HepG2 (cell line): ENCODE data around the gene C11orf58. TPM values are rescaled to one million over a fixed set of nuclear protein-coding genes. Genes with fewer than 3 reads are reported as not detected.

Experiments used
- ATRX ChIP-seq: sonication (generic); formaldehyde crosslinking; IDR thresholded peaks from 2 replicates; pipeline ENCODE4 v1.4.0; 2020; ENCODE audit warnings: missing genetic modification reagents, borderline replicate concordance
- CHCHD3 ChIP-seq: sonication (generic); formaldehyde crosslinking; IDR thresholded peaks from 2 replicates; pipeline ENCODE4 v1.8.0; 2022; ENCODE audit warnings: mild to moderate bottlenecking, missing genetic modification reagents, moderate library complexity
- ELF3 ChIP-seq: IDR thresholded peaks from 2 replicates; pipeline ENCODE4 v1.6.1; 2016; ENCODE audit warnings: missing genetic modification reagents, missing compliant biosample characterization
- FOXA3 ChIP-seq: IDR thresholded peaks from 2 replicates; pipeline ENCODE4 v1.6.1; 2016; ENCODE audit warnings: missing genetic modification reagents, missing compliant biosample characterization
- GLI4 ChIP-seq: sonication (generic); formaldehyde crosslinking; IDR thresholded peaks from 2 replicates; pipeline ENCODE4 v1.5.1; 2020; ENCODE audit warnings: missing genetic modification reagents, mild to moderate bottlenecking, moderate library complexity, borderline replicate concordance
- GTF3A ChIP-seq: sonication (generic); formaldehyde crosslinking; conservative IDR thresholded peaks from 2 replicates; pipeline ENCODE4 v1.4.0; 2020; ENCODE audit warnings: mild to moderate bottlenecking, missing genetic modification reagents
- HNF4A ChIP-seq: sonication (generic); formaldehyde crosslinking; IDR thresholded peaks from 2 replicates; pipeline ENCODE4 v1.4.0; 2020; ENCODE audit warnings: missing genetic modification reagents
- MEF2D ChIP-seq: sonication (generic); formaldehyde crosslinking; IDR thresholded peaks from 2 replicates; pipeline ENCODE4 v1.5.1; 2020; ENCODE audit warnings: mild to moderate bottlenecking, missing genetic modification reagents
- MEIS2 ChIP-seq: sonication (generic); formaldehyde crosslinking; IDR thresholded peaks from 2 replicates; pipeline ENCODE4 v1.9.0; 2021; ENCODE audit warnings: mild to moderate bottlenecking, missing genetic modification reagents
- NFATC3 ChIP-seq: sonication (generic); formaldehyde crosslinking; IDR thresholded peaks from 2 replicates; pipeline ENCODE4 v1.5.1; 2020; ENCODE audit warnings: mild to moderate bottlenecking, missing genetic modification reagents
- POLR2A ChIP-seq, 2 experiments: IDR thresholded peaks; 2 replicates each; pipeline ENCODE4 v1.6.1; 2011; ENCODE audit warnings: low read depth in 2 of 2, low read length in 2 of 2, mild to moderate bottlenecking in 1 of 2, moderate library complexity in 1 of 2; ENCODE audit not compliant: insufficient read depth in 1 of 2
- PRPF4 ChIP-seq: fragments of 200-400 bp; formaldehyde crosslinking; IDR thresholded peaks from 2 replicates; pipeline ENCODE4 v1.6.1; 2016; ENCODE audit warnings: low read length, low read depth; ENCODE audit not compliant: poor library complexity, severe bottlenecking
- SCMH1 ChIP-seq: sonication (generic); formaldehyde crosslinking; IDR thresholded peaks from 2 replicates; pipeline ENCODE4 v1.9.0; 2021; ENCODE audit warnings: missing genetic modification reagents, mild to moderate bottlenecking, borderline replicate concordance
- TAF15 ChIP-seq: fragments of 200-400 bp; formaldehyde crosslinking; IDR thresholded peaks from one replicate; pipeline ENCODE4 v1.6.1; 2018; ENCODE audit warnings: mild to moderate bottlenecking, low read depth, low read length; ENCODE audit not compliant: poor library complexity, severe bottlenecking
- TRIM24 ChIP-seq: sonication (generic); formaldehyde crosslinking; IDR thresholded peaks from 2 replicates; pipeline ENCODE4 v1.8.0; 2022; ENCODE audit warnings: mild to moderate bottlenecking, missing genetic modification reagents
- ZNF143 ChIP-seq: sonication (generic); formaldehyde crosslinking; IDR thresholded peaks from 2 replicates; pipeline ENCODE4 v1.4.0; 2020; ENCODE audit warnings: missing genetic modification reagents
- ZNF552 ChIP-seq: sonication (generic); formaldehyde crosslinking; IDR thresholded peaks from 2 replicates; pipeline ENCODE4 v1.9.0; 2022; ENCODE audit warnings: missing genetic modification reagents, mild to moderate bottlenecking, borderline replicate concordance
- ZNF569 ChIP-seq: sonication (generic); formaldehyde crosslinking; IDR thresholded peaks from 2 replicates; pipeline ENCODE4 v1.5.0; 2020; ENCODE audit warnings: mild to moderate bottlenecking, missing genetic modification reagents, moderate library complexity, borderline replicate concordance
- ZNF713 ChIP-seq: sonication (generic); formaldehyde crosslinking; IDR thresholded peaks from 2 replicates; pipeline ENCODE4 v1.4.0; 2020; ENCODE audit warnings: mild to moderate bottlenecking, missing genetic modification reagents
- ZNF780A ChIP-seq: sonication (generic); formaldehyde crosslinking; IDR thresholded peaks from 2 replicates; pipeline ENCODE4 v1.8.0; 2022; ENCODE audit warnings: mild to moderate bottlenecking, missing genetic modification reagents, moderate library complexity
- ZNF878 ChIP-seq: sonication (generic); formaldehyde crosslinking; IDR thresholded peaks from 2 replicates; pipeline ENCODE4 v1.8.1; 2023; ENCODE audit warnings: mild to moderate bottlenecking, missing genetic modification reagents, moderate library complexity
- polyA plus RNA-seq, 8 experiments: library from polyadenylated mRNA; depleted of rRNA in 3 of 8; stranded (reverse) in 7 of 8; unstranded in 1 of 8; fragments of >200 nt; fragmentation: Illumina TruSeq in 4 of 8; extraction: Trizol in 4 of 8; gene quantifications; 2 replicates each; pipeline versions ENCODE4 v1.2.1 to v1.2.3, GENCODE V29; 2011 to 2016; ENCODE audit warnings: low read depth in 4 of 8, missing spikeins in 1 of 8, mixed read lengths in 1 of 8; ENCODE audit not compliant: insufficient read depth in 1 of 8
- total RNA-seq, 5 experiments: library from RNA; depleted of rRNA; stranded (reverse); fragments of >200 nt; fragmentation: Illumina TruSeq; extraction: Trizol; gene quantifications; 2 replicates each; pipeline ENCODE4 v1.2.3, GENCODE V29; 2016; ENCODE audit warnings: low read depth in 1 of 5
- TF ChIP-seq, protein P1 (sequence below): sonication (generic); formaldehyde crosslinking; IDR thresholded peaks from 2 replicates; pipeline ENCODE4 v1.4.0; 2020; ENCODE audit warnings: missing genetic modification reagents, borderline replicate concordance
- TF ChIP-seq, protein P2 (sequence below): sonication (generic); formaldehyde crosslinking; IDR thresholded peaks from 2 replicates; pipeline ENCODE4 v1.8.1; 2023; ENCODE audit warnings: mild to moderate bottlenecking, missing genetic modification reagents, borderline replicate concordance
- TF ChIP-seq, protein P3 (sequence below): fragments of 450-650 bp; IDR thresholded peaks from 2 replicates; pipeline ENCODE4 v1.6.1; 2016
- TF ChIP-seq, protein P4 (sequence below): sonication (generic); formaldehyde crosslinking; IDR thresholded peaks from 2 replicates; pipeline ENCODE4 v1.5.0; 2020; ENCODE audit warnings: missing genetic modification reagents

Gene C11orf58
- total and polyA plus RNA-seq, 2 of the 13 experiments (the other 11 are each of a cell fraction or from before 2014, with no cell fraction given) = 83.8 to 167 TPM

DNA sequence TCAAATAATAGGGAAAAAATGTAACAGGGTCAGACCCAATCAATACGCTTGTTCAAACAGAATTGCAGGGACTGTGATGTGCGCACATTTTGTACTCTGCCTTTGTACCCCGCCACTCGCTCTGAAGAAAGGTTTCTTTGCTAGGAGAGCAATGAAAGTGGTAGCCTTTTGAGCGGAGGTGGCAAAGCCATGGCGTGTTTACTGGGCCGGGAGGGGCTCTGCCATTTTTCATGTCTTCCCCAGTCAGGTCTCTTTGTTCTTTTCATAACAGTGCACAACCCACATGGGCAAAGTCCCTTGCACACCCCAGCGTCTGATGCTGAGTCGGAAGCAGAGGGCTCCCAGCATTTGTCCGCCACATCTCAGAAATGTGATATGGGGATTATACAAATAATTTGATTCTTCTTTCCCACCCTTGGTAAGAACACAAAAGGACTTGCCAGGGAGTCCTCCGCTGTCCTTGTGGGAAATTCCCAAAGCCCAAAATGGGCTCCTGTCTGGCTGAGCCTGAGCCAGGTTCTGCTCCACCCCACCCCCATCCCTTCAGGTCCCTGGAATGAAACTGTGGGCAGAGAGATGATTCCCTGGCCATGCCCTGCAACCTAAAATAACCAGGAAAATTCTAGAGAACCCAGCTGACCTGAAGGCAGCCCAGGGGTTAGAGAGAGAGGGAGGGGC is 36.6 kb downstream of the C11orf58 start (continued):
- TF ChIP-seq, protein P1, sequence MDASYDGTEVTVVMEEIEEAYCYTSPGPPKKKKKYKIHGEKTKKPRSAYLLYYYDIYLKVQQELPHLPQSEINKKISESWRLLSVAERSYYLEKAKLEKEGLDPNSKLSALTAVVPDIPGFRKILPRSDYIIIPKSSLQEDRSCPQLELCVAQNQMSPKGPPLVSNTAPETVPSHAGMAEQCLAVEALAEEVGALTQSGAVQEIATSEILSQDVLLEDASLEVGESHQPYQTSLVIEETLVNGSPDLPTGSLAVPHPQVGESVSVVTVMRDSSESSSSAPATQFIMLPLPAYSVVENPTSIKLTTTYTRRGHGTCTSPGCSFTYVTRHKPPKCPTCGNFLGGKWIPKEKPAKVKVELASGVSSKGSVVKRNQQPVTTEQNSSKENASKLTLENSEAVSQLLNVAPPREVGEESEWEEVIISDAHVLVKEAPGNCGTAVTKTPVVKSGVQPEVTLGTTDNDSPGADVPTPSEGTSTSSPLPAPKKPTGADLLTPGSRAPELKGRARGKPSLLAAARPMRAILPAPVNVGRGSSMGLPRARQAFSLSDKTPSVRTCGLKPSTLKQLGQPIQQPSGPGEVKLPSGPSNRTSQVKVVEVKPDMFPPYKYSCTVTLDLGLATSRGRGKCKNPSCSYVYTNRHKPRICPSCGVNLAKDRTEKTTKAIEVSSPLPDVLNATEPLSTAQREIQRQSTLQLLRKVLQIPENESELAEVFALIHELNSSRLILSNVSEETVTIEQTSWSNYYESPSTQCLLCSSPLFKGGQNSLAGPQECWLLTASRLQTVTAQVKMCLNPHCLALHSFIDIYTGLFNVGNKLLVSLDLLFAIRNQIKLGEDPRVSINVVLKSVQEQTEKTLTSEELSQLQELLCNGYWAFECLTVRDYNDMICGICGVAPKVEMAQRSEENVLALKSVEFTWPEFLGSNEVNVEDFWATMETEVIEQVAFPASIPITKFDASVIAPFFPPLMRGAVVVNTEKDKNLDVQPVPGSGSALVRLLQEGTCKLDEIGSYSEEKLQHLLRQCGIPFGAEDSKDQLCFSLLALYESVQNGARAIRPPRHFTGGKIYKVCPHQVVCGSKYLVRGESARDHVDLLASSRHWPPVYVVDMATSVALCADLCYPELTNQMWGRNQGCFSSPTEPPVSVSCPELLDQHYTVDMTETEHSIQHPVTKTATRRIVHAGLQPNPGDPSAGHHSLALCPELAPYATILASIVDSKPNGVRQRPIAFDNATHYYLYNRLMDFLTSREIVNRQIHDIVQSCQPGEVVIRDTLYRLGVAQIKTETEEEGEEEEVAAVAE (CRISPR knock-in tag) = no peak
- no peak for TF ChIP-seq SCMH1 (CRISPR knock-in tag)
- no peak for TF ChIP-seq ATRX
- no peak for TF ChIP-seq TRIM24 (CRISPR knock-in tag)
- TF ChIP-seq, protein P2, sequence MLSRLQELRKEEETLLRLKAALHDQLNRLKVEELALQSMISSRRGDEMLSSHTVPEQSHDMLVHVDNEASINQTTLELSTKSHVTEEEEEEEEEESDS (CRISPR knock-in tag) = no peak
- TF ChIP-seq ZNF552 = no peak
- 0 out of 2 replicates have a peak, but pooled peaks have one; percentile 52 for TF ChIP-seq MEIS2
- TF ChIP-seq HNF4A (CRISPR knock-in tag) = peak; percentile 63
- no peak for TF ChIP-seq TAF15
- no peak for TF ChIP-seq ZNF878
- TF ChIP-seq PRPF4 = no peak
- TF ChIP-seq, protein P3, sequence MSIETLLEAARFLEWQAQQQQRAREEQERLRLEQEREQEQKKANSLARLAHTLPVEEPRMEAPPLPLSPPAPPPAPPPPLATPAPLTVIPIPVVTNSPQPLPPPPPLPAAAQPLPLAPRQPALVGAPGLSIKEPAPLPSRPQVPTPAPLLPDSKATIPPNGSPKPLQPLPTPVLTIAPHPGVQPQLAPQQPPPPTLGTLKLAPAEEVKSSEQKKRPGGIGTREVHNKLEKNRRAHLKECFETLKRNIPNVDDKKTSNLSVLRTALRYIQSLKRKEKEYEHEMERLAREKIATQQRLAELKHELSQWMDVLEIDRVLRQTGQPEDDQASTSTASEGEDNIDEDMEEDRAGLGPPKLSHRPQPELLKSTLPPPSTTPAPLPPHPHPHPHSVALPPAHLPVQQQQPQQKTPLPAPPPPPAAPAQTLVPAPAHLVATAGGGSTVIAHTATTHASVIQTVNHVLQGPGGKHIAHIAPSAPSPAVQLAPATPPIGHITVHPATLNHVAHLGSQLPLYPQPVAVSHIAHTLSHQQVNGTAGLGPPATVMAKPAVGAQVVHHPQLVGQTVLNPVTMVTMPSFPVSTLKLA = no peak
- TF ChIP-seq ZNF143 = no peak
- TF ChIP-seq NFATC3 = no peak
- TF ChIP-seq FOXA3 (CRISPR knock-in tag) = peak; percentile 57; the same call in 1 of the 2 replicates
- TF ChIP-seq POLR2A (IDR thresholded peaks at IDR 0.05; ENCODE audit: insufficient read depth in 1 of 2, low read depth in 2 of 2, low read length in 2 of 2) = no peak
- TF ChIP-seq ZNF713 (CRISPR knock-in tag) = no peak
- no peak for TF ChIP-seq ZNF780A (CRISPR knock-in tag)
- TF ChIP-seq CHCHD3 (CRISPR knock-in tag) = no peak
- no peak for TF ChIP-seq GLI4
- TF ChIP-seq, protein P4, sequence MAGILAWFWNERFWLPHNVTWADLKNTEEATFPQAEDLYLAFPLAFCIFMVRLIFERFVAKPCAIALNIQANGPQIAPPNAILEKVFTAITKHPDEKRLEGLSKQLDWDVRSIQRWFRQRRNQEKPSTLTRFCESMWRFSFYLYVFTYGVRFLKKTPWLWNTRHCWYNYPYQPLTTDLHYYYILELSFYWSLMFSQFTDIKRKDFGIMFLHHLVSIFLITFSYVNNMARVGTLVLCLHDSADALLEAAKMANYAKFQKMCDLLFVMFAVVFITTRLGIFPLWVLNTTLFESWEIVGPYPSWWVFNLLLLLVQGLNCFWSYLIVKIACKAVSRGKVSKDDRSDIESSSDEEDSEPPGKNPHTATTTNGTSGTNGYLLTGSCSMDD = no peak
- peak; percentile 23; the same call in 1 of the 2 replicates for TF ChIP-seq ELF3 (CRISPR knock-in tag)
- TF ChIP-seq GTF3A (CRISPR knock-in tag) = no peak
- TF ChIP-seq ZNF569 (CRISPR knock-in tag) = no peak
- no peak for TF ChIP-seq MEF2D
